ENCODE data around the gene ZNF593OS.

The ZNF593OS gene

DNA sequence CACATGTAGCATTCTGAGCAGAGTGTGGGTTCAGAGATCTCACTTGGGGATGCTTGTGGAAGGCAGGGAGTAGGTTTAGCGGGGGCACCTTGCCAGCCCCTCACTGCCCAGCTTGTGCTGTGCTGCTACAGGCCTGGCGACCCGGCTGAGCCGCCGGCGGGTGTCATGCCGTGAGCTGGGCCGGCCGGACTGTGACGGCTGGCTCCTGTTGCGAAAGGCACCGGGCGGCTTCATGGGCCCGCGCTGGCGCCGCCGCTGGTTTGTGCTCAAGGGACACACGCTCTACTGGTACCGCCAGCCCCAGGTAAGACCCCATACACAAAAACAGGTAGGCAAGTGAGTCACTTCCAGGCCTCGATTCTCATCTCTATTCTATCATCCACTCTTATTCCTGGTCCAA lies 13.3 kb upstream of the ZNF593OS start:
- in situ Hi-C loops (cut with MboI; ENCODE audit: low sequenced_read_pairs): no loop called here

DNA sequence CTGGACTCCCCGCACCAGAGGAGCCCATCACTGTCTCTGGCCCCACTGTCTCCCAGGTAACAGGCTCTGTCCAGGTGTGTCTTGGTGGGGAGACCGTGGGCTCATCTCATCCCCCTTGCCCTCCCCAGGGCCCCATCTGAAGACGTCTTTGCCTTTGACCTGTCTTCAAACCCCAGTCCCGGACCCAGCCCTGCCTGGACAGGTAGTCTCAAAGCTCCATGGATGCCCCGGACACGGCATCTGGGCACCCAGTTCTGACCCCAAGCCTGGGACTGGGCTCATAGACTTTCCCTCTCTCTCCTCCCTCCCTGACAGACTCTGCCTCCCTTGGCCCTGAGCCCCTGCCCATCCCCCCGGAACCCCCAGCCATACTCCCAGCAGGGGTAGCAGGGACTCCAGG lies 12.5 kb upstream of the ZNF593OS start:
- in situ Hi-C loops (cut with MboI; ENCODE audit: low sequenced_read_pairs): no loop called here

DNA sequence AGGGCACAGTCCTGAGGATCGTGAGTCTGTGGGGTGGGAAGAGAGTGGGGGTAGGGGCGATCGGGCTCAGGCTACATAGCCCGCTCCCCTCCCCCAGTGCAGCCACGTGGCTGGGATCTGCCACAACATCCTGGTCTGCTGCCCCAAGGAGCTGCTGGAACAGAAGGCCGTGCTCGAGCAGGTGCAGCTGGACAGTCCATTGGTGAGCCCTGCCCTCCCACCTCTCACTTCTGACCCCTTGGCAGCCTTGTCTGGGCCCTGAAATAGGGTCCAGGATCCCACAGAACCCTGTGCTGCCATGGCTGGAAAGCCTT lies 10.7 kb upstream of the ZNF593OS start:
- in situ Hi-C loops (cut with MboI; ENCODE audit: low sequenced_read_pairs): no loop called here

DNA sequence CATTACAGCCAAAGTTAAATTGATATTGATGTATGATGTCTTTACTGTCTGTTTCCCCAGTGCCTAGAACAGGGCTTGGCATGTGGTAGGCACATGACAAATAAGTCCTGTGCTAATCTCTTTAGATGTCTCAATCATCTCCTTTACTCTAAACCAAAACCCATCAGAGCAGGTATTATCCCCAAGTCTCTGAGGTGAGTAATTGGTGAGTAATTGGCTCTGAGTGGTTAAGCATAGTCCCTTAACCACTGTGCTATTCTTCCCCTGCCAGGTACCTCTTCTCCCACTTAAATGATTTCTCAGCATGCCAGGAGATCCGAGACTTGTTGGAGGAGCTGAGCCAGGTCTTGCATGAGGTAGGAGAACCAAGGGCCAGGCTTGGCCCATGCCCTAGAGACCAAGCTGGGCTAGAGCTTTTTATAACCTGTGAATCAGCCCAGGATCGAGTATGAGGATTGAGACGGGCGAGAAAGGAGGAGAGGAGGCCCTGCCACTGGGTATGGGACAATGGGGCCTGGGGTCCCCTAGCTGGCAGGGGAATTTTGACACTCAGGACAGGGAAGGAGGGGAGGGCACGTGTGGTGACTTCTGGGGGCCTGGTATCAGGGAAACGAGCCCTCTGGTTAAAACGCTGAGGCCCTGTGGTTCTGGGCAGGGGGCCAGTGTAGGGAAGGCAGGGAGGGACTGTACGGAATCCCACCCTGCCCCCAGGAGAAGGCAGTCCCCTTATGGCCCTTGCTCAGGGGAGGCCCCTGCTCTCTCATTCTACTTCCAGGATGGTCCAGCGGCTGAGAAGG lies 10.2 kb upstream of the ZNF593OS start:
- in situ Hi-C loops (cut with MboI; ENCODE audit: low sequenced_read_pairs): no loop called here

DNA sequence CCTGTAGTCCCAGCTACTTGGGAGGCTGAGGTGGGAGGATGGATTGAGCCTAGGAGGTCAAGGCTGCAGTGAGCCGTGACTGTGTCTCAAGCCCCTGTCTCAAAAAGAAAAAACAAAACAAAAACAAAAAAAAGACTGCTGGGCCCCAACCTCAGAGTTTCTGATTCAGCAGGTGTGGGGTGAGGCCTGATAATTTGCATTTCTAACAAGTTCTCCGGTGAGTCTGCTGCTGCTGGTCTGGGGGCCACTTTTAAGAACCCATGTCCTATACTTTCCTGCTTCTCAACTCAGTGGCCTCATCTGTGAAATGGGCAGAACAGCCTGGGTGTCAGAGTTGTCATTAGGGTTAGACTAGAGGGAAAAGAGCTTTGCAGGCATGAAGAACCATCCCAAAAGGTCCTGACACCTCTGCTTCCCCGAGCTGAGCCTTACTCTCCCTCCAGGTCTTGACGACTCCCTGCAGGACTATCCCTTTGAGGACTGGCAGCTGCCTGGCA lies 8.4 kb upstream of the ZNF593OS start:
- in situ Hi-C loops (cut with MboI; ENCODE audit: low sequenced_read_pairs): no loop called here

DNA sequence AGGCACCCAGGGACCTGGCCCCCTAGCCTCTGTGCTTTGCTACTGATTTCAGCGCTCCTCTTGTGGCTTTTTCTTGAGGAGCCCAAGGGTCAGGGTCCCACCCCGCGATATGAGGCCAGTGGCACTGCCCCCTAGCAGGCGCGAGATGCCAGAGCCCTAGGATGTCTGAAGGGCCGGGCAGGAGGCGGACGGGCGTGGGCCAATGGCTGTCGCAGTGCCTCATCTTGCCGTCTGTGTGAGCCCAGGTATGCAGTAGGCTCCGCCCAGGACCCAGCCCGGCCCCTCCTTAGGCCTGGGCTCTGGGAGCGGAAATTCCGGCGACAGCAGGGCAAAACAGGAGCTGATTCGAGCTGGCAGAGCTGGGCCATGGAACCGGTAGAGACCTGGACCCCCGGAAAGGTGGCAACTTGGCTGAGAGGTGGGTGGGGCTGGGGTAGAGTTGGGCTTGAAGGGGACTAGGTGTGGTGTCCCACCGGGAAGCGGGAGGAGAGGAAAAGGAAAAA lies 5.6 kb upstream of the ZNF593OS start, which contains the start of gene CNKSR1:
CNKSR1 (plus strand) TSS at position 310 of the 503 bp plus-strand sequence; CDS start at position 367, 57 bp downstream.
- in situ Hi-C loops (cut with MboI; ENCODE audit: low sequenced_read_pairs): no loop called here

DNA sequence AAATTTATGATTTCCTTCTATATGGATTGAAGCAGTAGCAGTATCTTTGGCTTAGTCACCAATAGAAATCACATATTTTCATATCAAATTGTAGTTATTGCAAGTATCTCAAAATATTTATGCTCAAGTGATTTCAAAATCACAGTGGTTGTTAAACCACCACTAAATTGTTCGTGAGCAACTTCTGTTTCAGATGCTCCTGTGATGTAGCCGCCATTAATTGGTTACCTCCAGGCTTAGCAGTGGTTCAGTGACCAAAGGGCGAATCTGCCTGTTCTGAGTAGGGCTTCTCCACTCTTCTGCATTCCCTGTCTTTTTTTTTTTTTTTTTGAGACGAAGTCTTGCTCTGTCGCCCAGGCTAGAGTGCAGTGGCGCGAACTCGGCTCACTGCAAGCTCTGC lies 3.7 kb upstream of the ZNF593OS start:
- in situ Hi-C loops (cut with MboI; ENCODE audit: low sequenced_read_pairs): no loop called here

DNA sequence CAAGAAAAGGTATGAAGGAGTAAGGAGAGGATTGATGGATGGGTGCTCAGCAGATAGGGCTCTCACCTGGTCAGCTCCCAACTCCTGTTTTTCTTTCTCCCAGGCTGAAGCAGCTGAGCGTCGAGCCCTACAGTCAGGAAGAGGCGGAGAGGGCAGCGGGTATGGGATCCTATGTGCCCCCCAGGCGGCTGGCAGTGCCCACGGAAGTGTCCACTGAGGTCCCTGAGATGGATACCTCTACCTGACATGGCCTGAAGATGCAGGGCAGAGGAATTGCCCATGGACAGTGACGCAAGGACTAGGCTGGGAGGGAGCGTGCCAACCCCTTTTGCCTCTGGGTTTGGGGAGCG lies 1.2 kb downstream of the ZNF593OS start:
- in situ Hi-C loops (cut with MboI; ENCODE audit: low sequenced_read_pairs): no loop called here

DNA sequence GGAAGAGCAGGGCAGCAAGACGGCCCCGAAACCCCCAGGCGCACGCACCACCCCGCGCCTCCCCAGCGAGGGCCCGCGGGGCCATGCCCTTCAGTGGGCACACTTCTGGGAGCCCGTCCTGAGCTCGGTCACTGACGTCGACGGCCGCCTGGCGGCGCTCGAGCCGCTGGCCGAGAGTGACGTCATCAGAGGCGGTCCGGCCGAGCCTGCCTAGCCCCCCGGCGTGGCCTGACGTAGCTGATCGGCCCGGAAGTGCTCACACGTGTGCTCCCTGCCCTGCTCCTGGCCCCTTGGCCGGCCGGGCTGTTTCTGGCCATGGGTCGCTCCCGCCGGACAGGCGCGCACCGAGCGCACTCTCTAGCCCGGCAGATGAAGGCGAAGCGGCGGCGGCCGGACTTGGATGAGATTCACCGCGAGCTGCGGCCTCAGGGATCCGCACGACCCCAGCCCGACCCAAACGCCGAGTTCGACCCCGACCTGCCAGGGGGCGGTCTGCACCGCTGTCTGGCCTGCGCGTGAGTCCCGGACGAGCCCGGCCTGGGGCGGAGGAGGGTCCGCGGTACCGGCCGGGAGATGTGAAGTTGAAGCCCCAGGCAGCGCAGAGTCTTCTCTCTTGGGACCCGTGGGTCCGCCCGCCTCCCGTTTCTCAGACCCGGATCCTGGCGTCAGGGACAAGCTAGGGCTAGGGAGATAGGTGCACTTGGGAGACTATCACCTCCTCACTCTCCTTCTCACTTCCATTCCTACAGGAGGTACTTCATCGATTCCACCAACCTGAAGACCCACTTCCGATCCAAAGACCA lies 1.8 kb downstream of the ZNF593OS start, which contains the start of gene ZNF593:
ZNF593 (plus strand) TSS at position 240 of the 803 bp plus-strand sequence; CDS start at position 316, 76 bp downstream.
- in situ Hi-C loops (cut with MboI; ENCODE audit: low sequenced_read_pairs): no loop called here

DNA sequence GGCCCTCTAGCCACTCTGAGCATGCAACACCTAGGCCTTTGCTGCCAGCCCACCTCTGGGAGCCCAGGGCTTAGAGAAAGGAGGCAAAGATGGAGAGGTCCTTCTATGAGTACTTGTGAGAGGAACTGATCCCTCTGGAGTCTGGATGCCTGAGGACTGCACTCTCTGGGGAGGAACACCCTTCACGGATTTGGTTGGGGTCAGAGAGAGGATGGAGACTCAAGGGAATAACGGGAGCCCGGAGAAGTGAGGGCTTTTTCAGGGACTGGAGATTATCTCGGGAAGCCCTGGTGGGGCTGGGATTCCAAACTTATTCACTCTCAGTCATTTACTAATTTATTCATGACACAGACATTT lies 2.5 kb downstream of the ZNF593OS start:
- in situ Hi-C loops (cut with MboI; ENCODE audit: low sequenced_read_pairs): no loop called here

DNA sequence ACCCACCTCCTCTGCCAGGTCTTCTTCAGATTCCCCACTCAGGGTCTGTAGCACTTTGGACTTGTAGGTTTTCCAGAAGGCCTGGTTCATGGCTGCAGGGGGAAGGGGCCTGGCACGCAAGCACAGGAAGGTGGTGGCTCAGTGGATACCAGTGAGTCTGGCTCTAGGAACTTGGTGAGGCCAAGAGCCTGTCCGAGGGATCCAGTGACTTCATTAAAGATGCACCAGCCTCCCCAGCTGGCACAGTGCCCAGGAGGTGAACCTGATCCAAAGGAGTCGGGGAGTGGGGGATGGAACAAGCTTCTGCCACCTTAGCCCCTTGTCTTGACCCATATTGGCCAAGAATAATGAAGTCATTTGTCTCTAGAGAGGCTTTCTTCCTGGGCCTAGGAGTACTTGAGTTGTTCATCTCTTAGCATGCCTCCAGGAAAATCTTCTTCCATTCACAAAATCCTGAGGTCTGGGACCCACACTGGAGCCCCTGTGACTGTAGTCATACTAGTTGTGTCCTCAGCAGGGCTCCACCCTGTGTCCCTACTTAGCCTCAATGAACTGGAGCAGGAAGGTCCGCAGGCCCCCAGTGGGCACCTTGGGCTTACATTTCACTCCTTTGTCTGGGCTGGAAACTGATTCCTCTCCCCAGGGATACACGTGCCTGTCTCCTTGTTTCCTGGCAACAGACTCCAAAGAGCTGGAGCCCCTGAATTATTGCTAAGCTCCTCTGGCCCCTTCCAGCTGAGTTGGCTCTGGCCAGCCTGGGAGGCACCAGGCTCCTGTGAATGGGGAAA lies 3.0 kb downstream of the ZNF593OS start, which contains the start of gene C1orf232:
C1orf232 (minus strand) TSS at position 554 of the 788 bp plus-strand sequence; CDS start at position 90, 464 bp downstream.
- in situ Hi-C loops (cut with MboI; ENCODE audit: low sequenced_read_pairs): no loop called here

DNA sequence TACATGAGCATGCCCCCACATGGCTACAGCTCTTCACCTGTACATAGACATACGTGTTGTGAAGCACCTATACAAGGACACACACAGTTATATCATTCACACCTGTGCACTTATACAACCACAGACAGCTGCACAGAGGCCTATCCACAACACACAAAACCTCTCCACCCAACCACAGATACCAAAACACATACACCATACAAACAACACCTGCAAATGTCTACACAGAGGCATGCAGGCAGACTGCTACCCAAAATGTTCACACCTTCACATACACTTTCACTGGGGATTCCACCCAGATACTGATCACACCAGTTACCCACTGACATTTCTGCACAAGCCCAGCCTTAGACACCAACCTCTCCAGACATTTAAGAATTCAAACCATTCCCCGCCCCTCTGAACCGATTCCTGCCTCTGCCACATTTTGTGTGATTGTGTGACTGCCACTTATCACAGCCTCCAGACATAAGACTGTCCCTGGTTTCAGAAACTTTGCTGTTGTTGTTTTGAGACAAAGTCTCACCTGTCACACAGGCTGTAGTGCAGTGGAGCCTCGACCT lies 4.8 kb downstream of the ZNF593OS start:
- in situ Hi-C loops (cut with MboI; ENCODE audit: low sequenced_read_pairs): no loop called here

DNA sequence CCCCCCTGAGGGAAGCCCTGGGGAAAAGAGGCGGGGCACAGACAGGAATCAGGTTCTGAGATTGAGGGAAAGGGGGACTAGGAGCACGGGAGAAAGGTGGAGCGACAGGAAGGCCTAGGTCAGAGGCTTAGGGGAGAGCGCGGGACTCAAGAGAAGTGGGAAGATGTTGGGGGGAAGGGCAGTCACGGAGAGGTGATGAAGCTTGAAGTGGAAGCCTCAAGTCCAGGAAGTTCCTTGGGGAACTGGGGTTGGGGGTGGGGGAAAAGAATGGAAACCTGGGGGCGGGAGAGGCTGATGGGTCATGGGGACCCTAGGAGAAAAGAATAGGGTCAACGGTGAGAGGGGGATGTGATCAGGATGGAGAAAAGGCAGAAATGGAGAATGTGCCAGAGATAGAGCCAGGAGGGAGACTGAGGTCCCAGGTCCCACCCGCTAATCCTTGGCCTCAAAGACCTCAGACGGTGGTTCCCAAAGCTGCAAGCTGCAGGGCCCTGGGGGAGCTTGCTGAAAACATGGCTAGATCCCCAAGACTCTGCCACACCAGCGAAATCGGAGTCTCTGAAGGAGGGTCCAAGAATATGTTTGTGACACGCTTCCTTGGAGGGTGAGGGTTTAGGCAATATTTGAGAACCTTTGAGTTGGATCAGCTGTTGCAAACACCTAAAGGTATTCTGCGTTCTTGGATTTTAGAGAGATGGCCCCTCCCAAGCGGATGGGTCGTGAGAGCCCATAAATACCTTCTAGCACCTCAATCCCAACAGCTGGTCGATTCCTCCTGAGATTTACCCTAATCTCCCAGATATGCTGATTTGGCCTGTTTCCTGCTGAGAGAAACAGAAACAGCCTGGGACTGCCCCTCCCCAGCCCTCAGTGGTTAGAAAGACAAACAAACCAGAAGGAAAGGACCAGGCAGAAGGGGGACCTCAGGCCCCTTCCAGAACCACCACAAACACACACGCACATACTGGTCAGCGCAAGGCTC lies 6.5 kb downstream of the ZNF593OS start:
- in situ Hi-C loops (cut with MboI; ENCODE audit: low sequenced_read_pairs): no loop called here

DNA sequence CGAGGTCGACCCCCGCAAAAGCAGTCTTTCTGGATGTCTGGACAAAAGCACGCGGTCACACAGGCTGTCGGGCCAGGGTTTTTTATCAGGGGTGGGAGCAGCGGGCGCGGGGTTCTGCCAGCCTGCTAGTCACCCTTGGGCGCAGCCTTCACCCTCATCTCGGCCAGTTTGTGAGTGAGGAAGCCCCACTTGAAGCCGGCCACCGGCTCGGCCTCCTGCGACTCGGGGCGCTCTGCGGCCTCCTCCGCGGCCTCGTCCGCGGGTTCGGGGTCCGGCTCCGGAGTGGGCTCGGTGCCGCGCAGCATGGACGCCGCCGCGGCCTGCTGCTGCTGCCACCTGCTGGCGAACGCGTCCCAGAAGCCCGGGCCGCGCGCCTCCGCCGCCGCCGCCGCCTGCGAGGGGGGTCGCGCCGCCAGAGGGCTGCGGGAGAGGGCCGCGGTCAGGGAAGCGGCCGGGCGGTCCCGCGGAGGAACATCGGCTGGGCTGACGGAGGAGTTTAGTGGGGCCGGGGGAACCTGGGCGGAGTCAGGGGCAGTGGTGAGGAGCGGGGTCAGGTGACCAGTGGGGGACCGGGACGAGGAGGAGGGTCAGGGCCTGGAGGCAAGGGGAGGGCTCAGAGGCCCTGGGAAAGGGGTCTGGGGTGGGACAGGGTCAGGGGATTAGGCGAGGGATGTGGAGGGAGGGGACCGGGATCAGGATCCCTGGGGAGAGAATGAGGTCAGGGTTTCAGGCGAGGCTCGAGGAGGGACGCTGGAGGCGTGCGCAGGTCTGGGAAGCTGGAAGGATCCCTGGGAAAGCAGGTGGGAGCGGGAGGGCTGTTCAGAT lies 7.4 kb downstream of the ZNF593OS start:
- in situ Hi-C loops (cut with MboI; ENCODE audit: low sequenced_read_pairs): no loop called here

DNA sequence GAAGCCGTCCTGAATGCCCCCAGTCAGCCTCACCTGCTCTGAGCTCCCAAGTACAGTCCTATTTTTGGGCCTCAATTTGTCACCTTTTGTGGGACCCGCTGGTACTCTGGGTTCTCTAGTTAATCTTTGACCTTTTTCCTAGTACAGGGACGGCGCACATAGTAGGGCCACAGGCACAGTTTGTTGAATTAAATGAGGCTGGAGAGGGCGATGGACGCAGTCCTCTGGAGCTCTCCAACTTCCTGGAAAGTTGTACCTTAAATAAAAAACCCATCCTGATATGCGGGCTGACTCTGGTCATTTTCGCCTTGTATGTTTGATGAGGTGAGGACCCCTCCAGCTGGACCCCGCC lies 8.0 kb downstream of the ZNF593OS start:
- in situ Hi-C loops (cut with MboI; ENCODE audit: low sequenced_read_pairs): no loop called here

DNA sequence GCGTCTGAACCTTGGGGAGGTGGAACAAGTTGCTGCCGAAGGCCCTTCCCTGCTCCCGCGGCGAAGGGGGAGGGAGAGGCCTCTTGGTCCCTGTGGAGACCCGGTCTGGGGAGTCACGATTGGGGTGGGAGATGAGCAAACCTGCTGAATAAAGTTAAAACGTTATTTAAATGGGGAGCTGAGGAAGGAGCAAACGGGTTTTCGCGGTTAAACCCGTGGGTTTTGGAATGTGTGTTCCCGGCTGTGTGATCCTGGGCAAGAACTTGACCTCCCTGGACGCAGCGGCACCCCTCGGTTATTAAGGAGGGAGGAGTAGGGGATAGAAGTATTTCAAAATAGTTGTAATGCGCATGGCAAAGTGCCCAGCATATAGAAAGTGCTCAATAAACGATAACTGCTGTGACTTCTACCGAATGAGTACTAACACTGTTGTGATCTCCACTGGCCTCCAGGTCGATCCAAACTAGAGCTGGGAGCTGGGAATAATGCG lies 9.4 kb downstream of the ZNF593OS start:
- in situ Hi-C loops (cut with MboI; ENCODE audit: low sequenced_read_pairs): no loop called here

DNA sequence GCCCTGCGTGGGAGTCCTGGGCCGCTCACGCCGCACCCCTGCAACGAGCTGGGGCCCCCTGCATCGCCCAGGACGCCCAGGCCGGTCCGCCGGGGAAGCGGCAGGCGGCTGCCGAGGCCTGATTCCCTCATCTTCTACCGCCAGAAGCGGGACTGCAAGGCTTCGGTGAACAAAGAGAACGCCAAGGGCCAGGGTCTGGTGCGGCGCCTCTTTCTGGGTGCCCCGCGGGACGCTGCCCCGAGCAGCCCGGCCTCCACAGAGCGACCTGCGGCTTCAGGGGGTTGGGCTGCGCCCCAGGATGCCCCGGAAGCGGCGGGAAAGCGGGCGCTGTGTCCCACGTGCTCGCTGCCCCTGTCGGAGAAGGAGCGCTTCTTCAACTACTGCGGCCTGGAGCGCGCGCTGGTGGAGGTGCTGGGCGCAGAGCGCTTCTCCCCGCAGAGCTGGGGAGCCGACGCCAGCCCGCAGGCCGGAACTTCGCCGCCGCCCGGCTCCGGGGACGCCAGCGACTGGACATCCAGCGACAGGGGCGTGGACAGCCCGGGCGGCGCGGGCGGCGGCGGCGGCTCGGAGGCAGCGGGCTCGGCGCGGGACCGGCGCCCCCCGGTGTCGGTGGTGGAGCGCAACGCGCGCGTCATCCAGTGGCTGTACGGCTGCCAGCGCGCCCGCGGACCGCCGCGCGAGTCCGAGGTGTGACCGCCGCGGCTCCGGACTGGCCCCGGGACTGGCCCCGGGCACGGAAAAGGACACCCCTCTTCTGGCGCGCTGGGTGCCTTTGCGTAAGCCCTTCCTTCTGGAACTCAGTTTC lies 10.0 kb downstream of the ZNF593OS start:
- in situ Hi-C loops (cut with MboI; ENCODE audit: low sequenced_read_pairs): no loop called here
